Muscle of leg (tissue), 11 donors: ENCODE data around the gene SAMD10. TPM values are rescaled to one million over a fixed set of nuclear protein-coding genes. Genes with fewer than 3 reads are reported as not detected.
"Not testable (repeated sequence)": the region's sequence is repeated elsewhere in the genome, so short reads cannot be mapped to it uniquely, and the experiment has no call there.

Experiments
- DNase-seq: peaks from one replicate; pipeline ENCODE4 v3.0.0; 2013
- H3K27ac ChIP-seq: one replicate; pipeline ENCODE4 v1.5.1; 2013; ENCODE audit warnings: mild to moderate bottlenecking, low read length, control low read depth
- H3K27me3 ChIP-seq: one replicate; pipeline ENCODE4 v1.6.1; 2013; ENCODE audit warnings: low read length; ENCODE audit not compliant: control insufficient read depth, insufficient read depth
- H3K36me3 ChIP-seq: one replicate; pipeline ENCODE4 v1.6.1; 2013; ENCODE audit warnings: low read length; ENCODE audit not compliant: control insufficient read depth, insufficient read depth
- H3K4me1 ChIP-seq: one replicate; pipeline ENCODE4 v1.6.1; 2013; ENCODE audit warnings: low read length; ENCODE audit not compliant: control insufficient read depth, insufficient read depth
- H3K4me3 ChIP-seq: one replicate; pipeline ENCODE4 v1.5.1; 2013; ENCODE audit warnings: low read length, control low read depth
- H3K9me3 ChIP-seq: replicated peaks from 2 replicates; pipeline ENCODE4 v1.6.1; 2013; ENCODE audit warnings: low read depth, low read length; ENCODE audit not compliant: control insufficient read depth
- WGBS: methylation state at CpG from one replicate; pipeline ENCODE4 v1.1.5; 2013; ENCODE audit warnings: missing lambda C conversion rate; ENCODE audit not compliant: insufficient coverage; 5-methylcytosine and 5-hydroxymethylcytosine counted together
- polyA plus RNA-seq, 8 donors: library from polyadenylated mRNA; unstranded; fragments of 120-200 nt; gene quantifications; one replicate each; pipeline versions ENCODE4 v1.2.1 to v1.2.3, GENCODE V29; 2013; ENCODE audit warnings: inconsistent platforms in 1 of 8, low replicate concordance in 1 of 8; ENCODE audit not compliant: insufficient read length in 8 of 8, insufficient read depth in 1 of 8
- total RNA-seq: library from RNA; stranded (reverse); fragments of 120-200 nt; gene quantifications from one replicate; pipeline ENCODE4 v1.2.4, GENCODE V29; 2013

The SAMD10 gene
- total and polyA plus RNA-seq, 9 donors: 1.5 to 4.4 (median 3.8) TPM

DNA sequence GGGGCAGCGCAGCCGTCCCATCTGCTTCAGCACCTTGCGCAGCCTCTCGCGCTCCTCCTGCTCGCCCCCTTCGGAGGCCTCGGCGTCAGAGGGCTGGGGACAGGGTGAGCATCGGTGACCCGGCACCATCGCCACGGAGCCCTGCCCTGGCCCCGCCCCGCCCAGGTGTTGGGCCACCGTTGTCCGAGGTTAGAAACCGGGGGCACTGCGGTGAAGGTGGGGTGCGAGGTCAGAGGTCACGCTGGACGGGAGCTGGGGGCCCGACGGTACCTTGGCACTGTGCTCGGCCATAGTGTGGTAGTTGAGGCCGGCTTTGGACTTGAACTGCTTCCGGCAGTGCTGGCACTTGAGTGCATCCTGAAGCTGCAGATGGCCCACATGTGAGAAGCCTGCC lies 16.1 kb downstream of the SAMD10 start:
- WGBS: 91% methylated on average over 27 of the region's 27 CpGs
- no peaks in the 10 kb centered on the region for H3K27me3 ChIP-seq
- DNase-seq: no peak
- H3K4me1 ChIP-seq: peaks cover 6% of the 10 kb centered on the region
- no peak overlapping the region for H3K27ac ChIP-seq
- peaks cover 78% of the 10 kb centered on the region for H3K36me3 ChIP-seq
- no peaks in the 10 kb centered on the region for H3K9me3 ChIP-seq
- no peak overlapping the region for H3K4me3 ChIP-seq

- Histone ChIP-seq H3K4me1 (peaks cover 5% of the 10 kb centered on the region), H3K4me3 (no peak overlapping the region), H3K36me3 (peaks cover 72% of the 10 kb centered on the region), H3K9me3 (no peaks in the 10 kb centered on the region), H3K27me3 (no peaks in the 10 kb centered on the region), H3K27ac (no peak overlapping the region)
- WGBS: 91% methylated on average over 49 of the region's 61 CpGs
- DNase-seq: no peak
These were observed 16.8 kb downstream of the SAMD10 start for GRCh38 chr20:63962426-63963347.

- Histone ChIP-seq H3K4me3 (no peak overlapping the region), H3K27me3 (no peaks in the 10 kb centered on the region), H3K27ac (no peak overlapping the region), H3K9me3 (no peaks in the 10 kb centered on the region), H3K4me1 (peaks cover 14% of the 10 kb centered on the region), H3K36me3 (peaks cover 64% of the 10 kb centered on the region)
- 85% methylated on average over 21 of the region's 26 CpGs for WGBS
- DNase-seq: no peak
These were observed 17.6 kb downstream of the SAMD10 start for GRCh38 chr20:63961664-63962425.

DNA sequence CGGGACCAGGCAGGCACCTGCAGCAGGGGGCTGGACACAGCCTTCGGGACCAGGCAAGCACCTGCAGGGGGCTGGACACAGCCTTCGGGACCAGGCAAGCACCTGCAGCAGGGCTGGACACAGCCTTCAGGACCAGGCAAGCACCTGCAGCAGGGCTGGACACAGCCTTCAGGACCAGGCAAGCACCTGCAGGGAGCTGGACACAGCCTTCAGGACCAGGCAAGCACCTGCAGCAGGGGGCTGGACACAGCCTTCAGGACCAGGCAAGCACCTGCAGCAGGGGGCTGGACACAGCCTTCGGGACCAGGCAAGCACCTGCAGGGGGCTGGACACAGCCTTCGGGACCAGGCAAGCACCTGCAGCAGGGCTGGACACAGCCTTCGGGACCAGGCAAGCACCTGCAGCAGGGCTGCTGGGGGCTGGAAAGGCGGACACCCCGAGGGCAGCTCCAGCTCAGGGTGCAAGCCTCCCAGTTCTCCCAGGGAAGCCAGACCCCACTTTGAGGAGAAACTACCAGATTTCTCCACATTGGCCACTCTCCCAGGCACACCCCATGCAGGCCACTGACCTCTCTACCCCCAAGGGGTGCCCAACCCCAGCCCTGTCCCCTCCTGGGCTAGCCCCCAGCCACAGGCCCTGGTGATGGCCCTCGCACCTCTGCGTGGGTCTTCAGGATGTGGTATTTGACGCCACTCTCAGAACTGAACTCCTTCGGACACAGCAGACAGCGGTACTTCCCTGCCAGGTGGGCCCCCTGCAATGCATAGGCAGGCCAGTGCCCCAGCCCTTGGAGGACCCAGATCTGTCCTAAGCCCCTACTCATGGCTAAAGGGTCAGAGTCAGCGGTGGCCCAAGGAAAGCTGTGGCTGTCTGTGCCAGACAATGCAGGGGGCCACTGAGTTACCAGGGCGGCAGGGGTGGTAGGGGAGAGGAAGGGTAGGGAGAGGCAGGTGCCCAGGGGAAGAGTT lies 18.5 kb downstream of the SAMD10 start:
- DNase-seq, H3K27ac ChIP-seq, H3K27me3 ChIP-seq, H3K4me3 ChIP-seq, H3K9me3 ChIP-seq: not testable (repeated sequence)
- H3K36me3 ChIP-seq: peaks cover 56% of the 10 kb centered on the region
- WGBS: 90% methylated on average over 14 of the region's 15 CpGs
- peaks cover 15% of the 10 kb centered on the region for H3K4me1 ChIP-seq

- peaks cover 22% of the 10 kb centered on the region for H3K4me1 ChIP-seq
- H3K27ac ChIP-seq: no peak overlapping the region
- WGBS: 77% methylated on average over 7 of the region's 17 CpGs
- no peaks in the 10 kb centered on the region for H3K9me3 ChIP-seq
- H3K4me3 ChIP-seq: no peak overlapping the region
- H3K27me3 ChIP-seq: no peaks in the 10 kb centered on the region
- no peak for DNase-seq
- peaks cover 56% of the 10 kb centered on the region for H3K36me3 ChIP-seq
These were observed 19.8 kb downstream of the SAMD10 start for GRCh38 chr20:63959699-63960075.

DNA sequence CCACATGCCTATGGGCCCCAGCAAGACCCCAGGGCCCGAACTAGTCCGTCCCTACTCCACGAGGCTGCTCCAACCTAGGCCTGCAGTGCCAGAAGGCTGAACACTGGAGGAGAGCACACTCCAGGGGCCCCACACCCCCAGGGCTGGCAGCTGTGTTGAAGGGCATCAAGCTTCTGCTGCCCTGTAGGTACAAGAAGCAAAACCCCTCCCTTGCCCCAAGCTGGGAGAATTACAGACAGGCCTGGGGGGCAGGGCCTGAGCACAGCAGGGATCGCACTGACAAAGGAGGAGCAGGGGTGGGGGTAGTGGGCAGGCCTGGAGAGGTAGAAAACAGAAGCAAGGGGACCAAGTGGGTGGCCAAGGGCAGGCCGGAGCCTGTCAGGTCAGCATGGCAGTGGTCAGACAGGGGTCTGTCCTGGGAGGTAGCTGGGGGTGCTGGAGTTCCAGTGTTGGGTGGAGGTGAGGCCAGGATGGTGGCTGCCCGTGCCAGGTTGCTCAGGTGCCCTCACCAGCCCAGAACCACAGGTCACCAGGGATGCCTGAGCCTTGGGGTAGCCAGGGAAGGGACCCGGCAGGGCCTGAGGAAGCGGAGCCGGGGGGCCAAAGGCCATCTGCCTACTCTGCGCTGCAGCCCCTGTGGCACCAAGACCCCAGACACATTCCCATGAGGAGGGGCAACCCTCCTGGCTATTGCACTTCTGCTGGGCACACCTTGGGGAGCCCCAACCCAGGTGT lies 20.3 kb downstream of the SAMD10 start:
- Histone ChIP-seq H3K9me3 (no peaks in the 10 kb centered on the region), H3K27me3 (no peaks in the 10 kb centered on the region), H3K36me3 (peaks cover 56% of the 10 kb centered on the region), H3K27ac (no peak overlapping the region), H3K4me1 (peaks cover 27% of the 10 kb centered on the region), H3K4me3 (no peak overlapping the region)
- no peak for DNase-seq
- 64% methylated on average over 7 of the region's 10 CpGs for WGBS

DNA sequence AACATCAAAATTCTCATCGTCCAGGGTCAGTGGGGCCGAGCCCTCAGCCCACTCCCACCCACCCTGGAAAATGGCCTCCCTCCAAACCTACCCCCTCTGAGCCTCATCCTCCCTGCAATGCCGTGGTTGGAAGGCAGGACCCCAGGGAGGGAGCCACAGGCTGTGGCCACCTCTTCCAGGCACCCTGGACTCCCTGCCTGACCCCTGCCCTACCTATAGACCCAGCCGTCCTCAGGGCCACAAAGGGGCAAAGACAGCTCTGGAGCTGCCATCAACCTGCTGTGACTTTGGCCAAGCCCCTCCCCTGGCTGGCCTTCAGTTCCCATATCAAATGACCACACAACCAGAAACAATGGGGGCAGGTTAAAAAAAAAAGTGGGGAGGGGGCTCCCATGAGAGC lies 21.0 kb downstream of the SAMD10 start:
- Histone ChIP-seq H3K9me3 (no peaks in the 10 kb centered on the region), H3K27me3 (no peaks in the 10 kb centered on the region), H3K27ac (no peak overlapping the region), H3K36me3 (peaks cover 49% of the 10 kb centered on the region), H3K4me1 (peaks cover 33% of the 10 kb centered on the region), H3K4me3 (no peak overlapping the region)
- WGBS: 50% methylated on average over 3 of the region's 4 CpGs
- no peak for DNase-seq

DNA sequence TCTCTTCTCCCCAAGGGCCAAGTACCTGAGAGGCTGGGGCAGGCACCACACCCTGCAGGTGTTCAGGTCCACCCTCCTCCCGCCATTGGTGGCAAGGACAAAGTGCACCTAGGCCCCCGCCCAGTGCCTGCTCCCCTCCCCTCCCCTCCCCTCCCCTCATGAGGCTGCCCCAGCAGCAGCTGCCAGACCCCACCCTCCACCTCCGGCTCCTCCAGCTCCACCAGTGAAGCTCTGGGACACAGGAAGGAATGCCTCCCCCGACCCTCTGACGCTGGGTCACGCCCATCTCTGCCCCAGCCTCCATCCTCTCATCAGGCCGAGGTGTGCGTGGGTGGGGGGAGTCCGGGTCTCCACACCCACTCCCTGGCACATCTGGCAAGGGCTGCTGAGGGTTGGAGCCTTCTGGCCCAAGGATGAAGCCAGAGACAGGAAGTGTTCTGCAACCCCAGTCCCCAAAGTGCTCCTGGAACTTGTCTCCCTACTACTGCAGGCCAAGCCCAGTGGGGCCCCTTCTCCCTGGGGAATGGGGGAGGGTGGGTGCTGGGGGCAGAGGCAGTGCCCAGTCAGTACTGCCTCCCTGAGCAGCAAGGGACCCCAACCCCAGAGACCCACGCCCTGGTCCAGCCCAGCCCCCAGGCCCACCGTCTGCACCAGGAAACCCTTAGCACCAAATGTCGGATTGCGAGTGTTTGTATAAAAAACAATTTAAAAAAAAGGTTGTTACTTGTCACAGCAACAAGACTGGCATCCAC lies 21.6 kb downstream of the SAMD10 start:
- no CpG with 5 or more reads among the region's 13 CpGs for WGBS
- Histone ChIP-seq H3K4me3 (no peak overlapping the region), H3K4me1 (peaks cover 34% of the 10 kb centered on the region), H3K27ac (peak overlapping the region; percentile 69), H3K36me3 (peaks cover 44% of the 10 kb centered on the region), H3K27me3 (no peaks in the 10 kb centered on the region), H3K9me3 (no peaks in the 10 kb centered on the region)
- peak; percentile 56 for DNase-seq
